Measurements from ENCODE around the gene SDHAF1.
"Not testable (repeated sequence)": the region's sequence is repeated elsewhere in the genome, so short reads cannot be mapped to it uniquely, and the experiment has no call there.

Gene SDHAF1

GRCh38 chr19:35975608-35976214, 19.3 kb upstream of the SDHAF1 start:
- intact Hi-C loops (cut with micrococcal nuclease) = no loop called here
- Mint-ChIP-seq H3K36me3 (ENCODE audit: low read depth) (no peaks in the 10 kb centered on the region), H3K4me1 (ENCODE audit: low read depth) (no peaks in the 10 kb centered on the region), H3K9me3 (no peaks in the 10 kb centered on the region), H3K27ac (no peak overlapping the region), H3K27me3 (peaks cover 19% of the 10 kb centered on the region), H3K4me3 (no peak overlapping the region)

GRCh38 chr19:35977446-35978222, 17.4 kb upstream of the SDHAF1 start:
- no peaks in the 10 kb centered on the region for H3K36me3 Mint-ChIP-seq (ENCODE audit: low read depth)
- no peak overlapping the region for H3K4me3 Mint-ChIP-seq
- intact Hi-C loops (cut with micrococcal nuclease) = no loop called here
- peaks cover 28% of the 10 kb centered on the region for H3K27me3 Mint-ChIP-seq
- H3K9me3 Mint-ChIP-seq = no peaks in the 10 kb centered on the region
- H3K4me1 Mint-ChIP-seq (ENCODE audit: low read depth) = no peaks in the 10 kb centered on the region
- H3K27ac Mint-ChIP-seq = no peak overlapping the region

GRCh38 chr19:35978271-35978670, 16.7 kb upstream of the SDHAF1 start:
- Mint-ChIP-seq H3K4me1 (ENCODE audit: low read depth) (no peaks in the 10 kb centered on the region), H3K27ac (no peak overlapping the region), H3K27me3 (peaks cover 32% of the 10 kb centered on the region), H3K36me3 (ENCODE audit: low read depth) (no peaks in the 10 kb centered on the region), H3K9me3 (no peaks in the 10 kb centered on the region), H3K4me3 (no peak overlapping the region)
- intact Hi-C loops (cut with micrococcal nuclease) = no loop called here

- intact Hi-C loops (cut with micrococcal nuclease) = no loop called here
- Mint-ChIP-seq H3K4me3 (no peak overlapping the region), H3K27me3 (peaks cover 37% of the 10 kb centered on the region), H3K36me3 (ENCODE audit: low read depth) (no peaks in the 10 kb centered on the region), H3K4me1 (ENCODE audit: low read depth) (no peaks in the 10 kb centered on the region), H3K27ac (no peak overlapping the region), H3K9me3 (no peaks in the 10 kb centered on the region)
These were observed 16.1 kb upstream of the SDHAF1 start for GRCh38 chr19:35978832-35979365.

- H3K4me1 Mint-ChIP-seq (ENCODE audit: low read depth); H3K36me3 Mint-ChIP-seq (ENCODE audit: low read depth); H3K4me3 Mint-ChIP-seq; H3K9me3 Mint-ChIP-seq; intact Hi-C loops (cut with micrococcal nuclease); H3K27ac Mint-ChIP-seq: not testable (repeated sequence)
- peaks cover 53% of the 10 kb centered on the region for H3K27me3 Mint-ChIP-seq
These were observed 14.0 kb upstream of the SDHAF1 start for GRCh38 chr19:35980997-35981396.

GRCh38 chr19:35983177-35983576, 11.8 kb upstream of the SDHAF1 start:
- Mint-ChIP-seq H3K4me3 (no peak overlapping the region), H3K27ac (no peak overlapping the region), H3K27me3 (peaks cover 51% of the 10 kb centered on the region), H3K4me1 (ENCODE audit: low read depth) (peaks cover 14% of the 10 kb centered on the region), H3K9me3 (no peaks in the 10 kb centered on the region), H3K36me3 (ENCODE audit: low read depth) (no peaks in the 10 kb centered on the region)
- intact Hi-C loops (cut with micrococcal nuclease) = no loop called here

GRCh38 chr19:35986111-35986510, 8.9 kb upstream of the SDHAF1 start:
- Mint-ChIP-seq H3K4me3 (no peak overlapping the region), H3K9me3 (peaks cover 6% of the 10 kb centered on the region), H3K27ac (peak overlapping the region; percentile 74), H3K36me3 (ENCODE audit: low read depth) (no peaks in the 10 kb centered on the region), H3K4me1 (ENCODE audit: low read depth) (peaks cover 27% of the 10 kb centered on the region), H3K27me3 (peaks cover 37% of the 10 kb centered on the region)
- intact Hi-C loops (cut with micrococcal nuclease) = no loop called here

- H3K27me3 Mint-ChIP-seq = peaks cover 34% of the 10 kb centered on the region
- no peaks in the 10 kb centered on the region for H3K36me3 Mint-ChIP-seq (ENCODE audit: low read depth)
- intact Hi-C loops (cut with micrococcal nuclease) = no loop called here
- peak overlapping the region; percentile 81 for H3K4me3 Mint-ChIP-seq
- H3K27ac Mint-ChIP-seq = peak overlapping the region; percentile 74
- H3K9me3 Mint-ChIP-seq = peaks cover 6% of the 10 kb centered on the region
- peaks cover 27% of the 10 kb centered on the region for H3K4me1 Mint-ChIP-seq (ENCODE audit: low read depth)
These were observed 8.1 kb upstream of the SDHAF1 start for GRCh38 chr19:35986664-35987570.

- intact Hi-C loops (cut with micrococcal nuclease) = no loop called here
- H3K9me3 Mint-ChIP-seq = peaks cover 6% of the 10 kb centered on the region
- peak overlapping the region; percentile 74 for H3K27ac Mint-ChIP-seq
- H3K36me3 Mint-ChIP-seq (ENCODE audit: low read depth) = no peaks in the 10 kb centered on the region
- peak overlapping the region; percentile 81 for H3K4me3 Mint-ChIP-seq
- peaks cover 27% of the 10 kb centered on the region for H3K4me1 Mint-ChIP-seq (ENCODE audit: low read depth)
- H3K27me3 Mint-ChIP-seq = peaks cover 31% of the 10 kb centered on the region
These were observed 7.5 kb upstream of the SDHAF1 start for GRCh38 chr19:35987571-35987896.

GRCh38 chr19:35988824-35989223, 6.2 kb upstream of the SDHAF1 start:
- no peak overlapping the region for H3K4me3 Mint-ChIP-seq
- H3K27ac Mint-ChIP-seq = no peak overlapping the region

GRCh38 chr19:35990156-35990555, 4.8 kb upstream of the SDHAF1 start:
- intact Hi-C loops (cut with micrococcal nuclease) = loop anchor here (5.0 kb wide), 1 partner anchor 33 kb away; no protein-coding TSS in a partner anchor
- Mint-ChIP-seq H3K4me3 (no peak overlapping the region), H3K9me3 (peaks cover 6% of the 10 kb centered on the region), H3K4me1 (ENCODE audit: low read depth) (peaks cover 41% of the 10 kb centered on the region), H3K27ac (no peak overlapping the region), H3K27me3 (peaks cover 11% of the 10 kb centered on the region), H3K36me3 (ENCODE audit: low read depth) (no peaks in the 10 kb centered on the region)

More at GRCh38 chr19:35988824-35989223, 6.2 kb upstream of the SDHAF1 start:
- H3K4me1 Mint-ChIP-seq (ENCODE audit: low read depth) = peaks cover 29% of the 10 kb centered on the region
- H3K9me3 Mint-ChIP-seq = peaks cover 6% of the 10 kb centered on the region
- intact Hi-C loops (cut with micrococcal nuclease) = no loop called here
- H3K36me3 Mint-ChIP-seq (ENCODE audit: low read depth) = no peaks in the 10 kb centered on the region
- peaks cover 21% of the 10 kb centered on the region for H3K27me3 Mint-ChIP-seq

GRCh38 chr19:35990771-35991730, 3.9 kb upstream of the SDHAF1 start:
- intact Hi-C loops (cut with micrococcal nuclease) = loop anchor here (5.0 kb wide), 1 partner anchor 34 kb away; no protein-coding TSS in a partner anchor

More at GRCh38 chr19:35990771-35991730, 3.9 kb upstream of the SDHAF1 start:
- Mint-ChIP-seq H3K36me3 (ENCODE audit: low read depth) (no peaks in the 10 kb centered on the region), H3K9me3 (peaks cover 6% of the 10 kb centered on the region), H3K27ac (no peak overlapping the region), H3K4me1 (ENCODE audit: low read depth) (peaks cover 48% of the 10 kb centered on the region), H3K27me3 (peaks cover 4% of the 10 kb centered on the region), H3K4me3 (no peak overlapping the region)

All from dendritic cell treated with granulocyte-macrophage colony-stimulating factor and Interleukin-4, amounts not matched to agents 40 ng/mL and 50 ng/mL, for 4 days (primary cell).